A549 treated with RU486 at 1 μM for 4 hours (cell line): Measurements from ENCODE around the gene GVQW3. TPM values are rescaled to one million over a fixed set of nuclear protein-coding genes. Genes with fewer than 3 reads are reported as not detected.

Experiments used
- total RNA-seq: library from RNA; stranded (reverse); fragments of 200-300 nt; extraction: Qiagen RNA extraction; gene quantifications from 5 replicates; pipeline ENCODE4 v1.2.3, GENCODE V29; 2022; ENCODE audit warnings: low read depth

The GVQW3 gene
- total RNA-seq: 0.43 to 1.6 TPM (median 0.87 TPM) in 5 replicates

DNA sequence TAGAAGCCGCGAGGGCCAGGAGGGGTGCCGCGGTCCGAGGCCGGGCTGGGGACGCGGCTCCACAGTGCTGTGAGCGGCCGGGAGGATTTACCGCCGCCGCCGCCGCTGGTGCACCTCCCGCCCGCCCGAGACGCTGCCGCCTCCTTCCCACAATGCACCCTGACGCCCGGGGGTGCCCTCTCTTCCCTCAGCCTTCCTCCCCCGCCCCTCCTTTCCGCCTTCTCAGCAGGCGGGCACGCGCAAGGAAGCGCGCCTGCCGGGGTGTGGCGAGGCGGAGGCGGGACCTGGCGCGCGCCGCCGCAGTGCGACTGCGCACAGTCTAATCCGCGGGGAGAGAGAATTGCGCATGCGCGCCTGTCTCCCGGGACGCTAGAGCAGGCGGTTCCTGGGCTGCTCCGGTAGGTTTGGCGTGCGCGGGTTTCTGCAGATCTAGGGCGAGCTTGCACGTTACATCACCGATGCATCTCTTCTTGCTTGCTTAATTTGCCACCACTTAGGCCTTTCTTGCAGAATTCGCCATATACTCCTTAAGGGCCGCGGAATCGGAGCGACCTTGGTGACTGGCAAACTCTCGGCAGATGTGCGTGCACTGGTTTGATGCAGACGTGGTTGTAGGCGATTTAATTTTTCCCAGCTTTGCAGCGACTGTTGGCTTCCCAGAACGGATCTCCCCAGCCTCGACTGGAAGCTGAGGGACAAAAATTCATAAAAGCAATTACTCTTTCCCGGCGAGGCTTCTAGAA, at the start of gene GVQW3, which contains the start of gene THAP12:
TSS of gene GVQW3 (plus strand) at position 347 of the 743 bp plus-strand sequence. CDS start 506 bp downstream, outside the sequence.
TSS of gene THAP12 (minus strand) at position 156 of the 743 bp plus-strand sequence. CDS start 296 bp downstream, outside the sequence.

DNA sequence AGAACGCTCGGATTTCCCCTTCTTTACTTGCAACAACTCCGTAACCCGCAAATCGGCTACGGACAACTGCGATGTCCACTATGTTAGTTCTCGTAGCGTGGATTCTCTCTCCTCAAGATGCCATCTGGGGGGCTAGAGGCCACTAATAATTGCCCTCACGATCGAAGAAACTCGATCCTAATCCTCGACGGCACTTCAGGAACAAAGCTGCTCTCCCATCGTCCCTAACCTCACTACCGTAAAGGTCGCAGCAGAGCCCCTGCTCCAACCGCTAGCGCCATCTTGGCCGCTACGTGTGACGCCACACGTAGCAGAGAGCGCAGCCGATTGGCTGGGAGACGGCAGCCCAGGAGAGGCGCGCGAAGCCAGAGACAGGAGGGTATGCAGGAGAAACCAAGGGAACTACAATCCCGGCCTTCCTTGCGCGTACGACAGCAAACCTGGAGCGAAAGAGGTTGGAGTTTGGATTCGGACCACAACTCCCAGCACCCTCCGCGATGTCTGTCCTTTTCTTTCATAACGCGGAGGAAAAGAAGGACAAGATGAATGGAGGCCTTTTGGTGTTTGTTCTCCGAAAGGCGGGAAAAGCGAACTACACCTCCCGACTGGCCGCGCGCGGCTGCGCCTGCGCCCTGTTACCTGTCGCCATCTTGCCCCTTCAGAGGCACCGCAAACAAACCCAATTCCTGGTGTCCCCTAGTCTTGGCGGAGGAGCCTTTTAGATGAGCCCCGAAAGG, 63.4 kb downstream of the GVQW3 start, which contains the start of gene EMSY:
TSS of gene EMSY (plus strand) at position 635 of the 737 bp plus-strand sequence. CDS start 1,921 bp downstream, outside the sequence.

Other genes starting within 250 kb of the GVQW3 start
- gene WNT11, start 174.8 kb upstream of the GVQW3 start, total RNA-seq: 1.1 to 1.6 TPM (median 1.1 TPM) in 5 replicates
- gene THAP12, start 191 bp upstream of the GVQW3 start, total RNA-seq: 21.7 to 52.2 TPM (median 49.1 TPM) in 5 replicates
- gene EMSY, start 63.7 kb downstream of the GVQW3 start, total RNA-seq: 12.4 to 16.0 TPM (median 14.1 TPM) in 5 replicates